ENCODE measurements around the gene MOCS3.

DNA sequence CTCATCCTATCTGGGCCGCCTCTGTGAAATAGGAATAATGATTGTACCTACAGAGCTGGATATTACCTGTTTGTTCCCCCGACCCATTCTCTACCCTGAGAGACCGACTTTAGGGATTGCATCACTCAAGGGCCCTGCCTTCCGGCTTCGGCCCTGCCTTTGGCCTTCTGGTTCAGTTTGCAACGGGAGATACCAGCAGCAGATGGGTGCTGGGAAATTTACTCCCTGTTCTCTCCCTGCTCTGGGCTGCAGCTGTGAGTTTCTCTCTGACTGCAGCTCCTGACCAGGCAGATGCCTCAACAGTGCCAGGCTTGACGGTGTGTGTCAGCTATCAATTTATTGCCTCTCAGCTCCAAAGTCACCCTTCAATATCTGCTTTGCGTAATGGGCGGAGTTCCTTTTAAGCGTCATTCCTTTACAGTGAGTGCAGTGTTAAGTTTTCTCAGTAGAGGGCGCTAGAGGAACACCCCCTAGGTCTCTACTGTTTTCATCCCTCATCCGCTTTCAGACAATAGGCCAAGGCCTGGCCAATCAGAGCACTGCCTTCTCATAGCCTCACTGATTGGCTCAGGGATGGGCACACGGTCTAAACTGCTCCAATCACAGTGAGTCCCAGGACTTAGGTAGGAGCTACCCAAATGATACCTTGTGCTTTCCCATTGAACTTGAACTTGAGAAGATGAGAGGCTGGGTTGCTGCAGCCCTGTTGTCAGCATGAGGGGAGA, 34.3 kb downstream of the MOCS3 start:
- no peak for TF ChIP-seq POLR2A (IDR thresholded peaks at IDR 0.05; ENCODE audit: low read depth, low read length)
- TF ChIP-seq, protein P1, sequence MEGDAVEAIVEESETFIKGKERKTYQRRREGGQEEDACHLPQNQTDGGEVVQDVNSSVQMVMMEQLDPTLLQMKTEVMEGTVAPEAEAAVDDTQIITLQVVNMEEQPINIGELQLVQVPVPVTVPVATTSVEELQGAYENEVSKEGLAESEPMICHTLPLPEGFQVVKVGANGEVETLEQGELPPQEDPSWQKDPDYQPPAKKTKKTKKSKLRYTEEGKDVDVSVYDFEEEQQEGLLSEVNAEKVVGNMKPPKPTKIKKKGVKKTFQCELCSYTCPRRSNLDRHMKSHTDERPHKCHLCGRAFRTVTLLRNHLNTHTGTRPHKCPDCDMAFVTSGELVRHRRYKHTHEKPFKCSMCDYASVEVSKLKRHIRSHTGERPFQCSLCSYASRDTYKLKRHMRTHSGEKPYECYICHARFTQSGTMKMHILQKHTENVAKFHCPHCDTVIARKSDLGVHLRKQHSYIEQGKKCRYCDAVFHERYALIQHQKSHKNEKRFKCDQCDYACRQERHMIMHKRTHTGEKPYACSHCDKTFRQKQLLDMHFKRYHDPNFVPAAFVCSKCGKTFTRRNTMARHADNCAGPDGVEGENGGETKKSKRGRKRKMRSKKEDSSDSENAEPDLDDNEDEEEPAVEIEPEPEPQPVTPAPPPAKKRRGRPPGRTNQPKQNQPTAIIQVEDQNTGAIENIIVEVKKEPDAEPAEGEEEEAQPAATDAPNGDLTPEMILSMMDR (IDR thresholded peaks at IDR 0.05; ENCODE audit: extremely low read depth in 1 of 2, insufficient read depth in 1 of 2, low read depth in 1 of 2, low read length in 2 of 2), result peak; percentile 59 to 67
- TF ChIP-seq, protein P2, sequence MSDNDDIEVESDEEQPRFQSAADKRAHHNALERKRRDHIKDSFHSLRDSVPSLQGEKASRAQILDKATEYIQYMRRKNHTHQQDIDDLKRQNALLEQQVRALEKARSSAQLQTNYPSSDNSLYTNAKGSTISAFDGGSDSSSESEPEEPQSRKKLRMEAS (IDR thresholded peaks at IDR 0.05; ENCODE audit: insufficient read depth, insufficient read length), result no peak
- no peak for TF ChIP-seq POLR2AphosphoS5 (IDR thresholded peaks at IDR 0.05; ENCODE audit: insufficient read depth, low read depth, low read length)
- TF ChIP-seq EZH2 (IDR thresholded peaks at IDR 0.05; ENCODE audit: borderline replicate concordance, low read depth, low read length, severe bottlenecking), result no peak
- TF ChIP-seq MYC (IDR thresholded peaks at IDR 0.05; ENCODE audit: low read depth, low read length), result no peak
- TF ChIP-seq JUN (IDR thresholded peaks at IDR 0.05; ENCODE audit: borderline replicate concordance, insufficient read depth, insufficient read length, low read depth), result no peak
- no peak for TF ChIP-seq FOS (IDR thresholded peaks at IDR 0.05; ENCODE audit: borderline replicate concordance, insufficient read depth, low read length)
